Osteoblast (primary cell): ENCODE results near the gene HDAC2. TPM values are rescaled to one million over a fixed set of nuclear protein-coding genes. Genes with fewer than 3 reads are reported as not detected.

Experiments
- DNase-seq: peaks from one replicate; pipeline ENCODE4 v3.0.0; 2011; ENCODE audit warnings: low spot score, mixed read lengths; ENCODE audit not compliant: insufficient read length; ENCODE audit errors: missing footprints
- H2AFZ ChIP-seq: 2 replicates; pipeline ENCODE4 v1.6.0; 2011; ENCODE audit warnings: mild to moderate bottlenecking, low read length
- H3K27ac ChIP-seq: 2 replicates; pipeline ENCODE4 v1.5.1; 2011; ENCODE audit warnings: mild to moderate bottlenecking, low read depth, low read length, moderate library complexity
- H3K27me3 ChIP-seq: 2 replicates; pipeline ENCODE4 v1.6.0; 2012; ENCODE audit warnings: mild to moderate bottlenecking, control low read depth, inconsistent platforms, low read length, moderate library complexity; ENCODE audit not compliant: insufficient read depth
- H3K36me3 ChIP-seq: 2 replicates; pipeline ENCODE4 v1.5.1; 2011; ENCODE audit warnings: mild to moderate bottlenecking, low read length, control low read depth, moderate library complexity; ENCODE audit not compliant: insufficient read depth
- H3K4me1 ChIP-seq: 2 replicates; pipeline ENCODE4 v1.5.1; 2011; ENCODE audit warnings: mild to moderate bottlenecking, low read length, control low read depth, moderate library complexity; ENCODE audit not compliant: insufficient read depth
- H3K4me2 ChIP-seq: 2 replicates; pipeline ENCODE4 v1.6.0; 2011; ENCODE audit warnings: mild to moderate bottlenecking, low read length; ENCODE audit not compliant: insufficient read depth
- H3K4me3 ChIP-seq: fragments of 200-600 bp; sonication (generic); 3 replicates; pipeline ENCODE4 v1.5.1; 2012; ENCODE audit warnings: mild to moderate bottlenecking, low read length, inconsistent platforms; ENCODE audit not compliant: insufficient read depth
- H3K79me2 ChIP-seq: 2 replicates; pipeline ENCODE4 v1.6.0; 2012; ENCODE audit warnings: mild to moderate bottlenecking, low read length, control low read depth, inconsistent platforms; ENCODE audit not compliant: insufficient read depth
- H3K9me3 ChIP-seq: 2 replicates; pipeline ENCODE4 v1.5.1; 2011; ENCODE audit warnings: low read depth, low read length, control low read depth
- H4K20me1 ChIP-seq: 2 replicates; pipeline ENCODE4 v1.6.0; 2012; ENCODE audit warnings: mild to moderate bottlenecking, low read length, control low read depth; ENCODE audit not compliant: insufficient read depth
- CTCF ChIP-seq: IDR thresholded peaks from 2 replicates; pipeline ENCODE4 v1.5.1; 2011; ENCODE audit warnings: mild to moderate bottlenecking, low read depth, low read length, moderate library complexity; ENCODE audit errors: extremely low read depth
- total RNA-seq: library from RNA; depleted of rRNA; stranded (reverse); fragments of >200 nt; gene quantifications from 2 replicates; pipeline ENCODE4 v1.2.3, GENCODE V29; 2012

The HDAC2 gene
- total RNA-seq, 1 donor, result 57.2 TPM

- no peak overlapping the region for H3K4me2 ChIP-seq
- H3K27me3 ChIP-seq, result no peaks in the 10 kb centered on the region
- no peaks in the 10 kb centered on the region for H3K79me2 ChIP-seq
- no peak overlapping the region for H2AFZ ChIP-seq
- no peak for TF ChIP-seq CTCF
- no peaks in the 10 kb centered on the region for H3K4me1 ChIP-seq
- no peak for DNase-seq
- H3K27ac ChIP-seq, result no peak overlapping the region
- H3K9me3 ChIP-seq, result peaks cover 2% of the 10 kb centered on the region
- H4K20me1 ChIP-seq, result no peaks in the 10 kb centered on the region
- no peak overlapping the region for H3K4me3 ChIP-seq
- no peaks in the 10 kb centered on the region for H3K36me3 ChIP-seq
Measured at GRCh38 chr6:113927001-113927400, 43.9 kb downstream of the HDAC2 start.

- H3K36me3 ChIP-seq, result no peaks in the 10 kb centered on the region
- H2AFZ ChIP-seq, result no peak overlapping the region
- no peak overlapping the region for H3K4me2 ChIP-seq
- no peak overlapping the region for H3K27ac ChIP-seq
- no peaks in the 10 kb centered on the region for H3K79me2 ChIP-seq
- no peaks in the 10 kb centered on the region for H3K27me3 ChIP-seq
- TF ChIP-seq CTCF, result no peak
- no peak overlapping the region for H3K4me3 ChIP-seq
- no peaks in the 10 kb centered on the region for H3K4me1 ChIP-seq
- no peaks in the 10 kb centered on the region for H4K20me1 ChIP-seq
- no peaks in the 10 kb centered on the region for H3K9me3 ChIP-seq
- DNase-seq, result no peak
Measured at GRCh38 chr6:113925378-113925777, 45.6 kb downstream of the HDAC2 start.

GRCh38 chr6:113924312-113924723 is 46.6 kb downstream of the HDAC2 start:
- Histone ChIP-seq H3K27me3 (no peaks in the 10 kb centered on the region), H2AFZ (no peak overlapping the region), H3K27ac (no peak overlapping the region), H3K79me2 (no peaks in the 10 kb centered on the region), H3K9me3 (no peaks in the 10 kb centered on the region), H3K36me3 (no peaks in the 10 kb centered on the region), H3K4me1 (no peaks in the 10 kb centered on the region), H3K4me3 (no peak overlapping the region), H4K20me1 (no peaks in the 10 kb centered on the region), H3K4me2 (no peak overlapping the region)
- TF ChIP-seq CTCF, result no peak
- DNase-seq, result no peak

- Histone ChIP-seq H3K27ac (no peak overlapping the region), H2AFZ (no peak overlapping the region), H3K4me1 (no peaks in the 10 kb centered on the region), H4K20me1 (no peaks in the 10 kb centered on the region), H3K9me3 (no peaks in the 10 kb centered on the region), H3K79me2 (no peaks in the 10 kb centered on the region), H3K36me3 (no peaks in the 10 kb centered on the region), H3K4me3 (no peak overlapping the region), H3K4me2 (no peak overlapping the region), H3K27me3 (no peaks in the 10 kb centered on the region)
- TF ChIP-seq CTCF, result no peak
- DNase-seq, result no peak
Measured at GRCh38 chr6:113923526-113923925, 47.4 kb downstream of the HDAC2 start.
